Nephron (organoid): ENCODE measurements around the gene TAL2.

Source experiments
- H3K27ac Mint-ChIP-seq, 3 experiments: 2 replicates each; pipeline ENCODE4 v1.8.0; 2020; ENCODE audit warnings: mixed read lengths in 3 of 3, mild to moderate bottlenecking in 2 of 3, moderate library complexity in 1 of 3
- H3K27me3 Mint-ChIP-seq: 2 replicates; pipeline ENCODE4 v1.8.0; 2021; ENCODE audit warnings: low read depth, mild to moderate bottlenecking, moderate library complexity, mixed read lengths
- H3K36me3 Mint-ChIP-seq: 2 replicates; pipeline ENCODE4 v1.8.0; 2020; ENCODE audit warnings: low read depth, mixed read lengths
- H3K4me1 Mint-ChIP-seq: 2 replicates; pipeline ENCODE4 v1.8.0; 2020; ENCODE audit warnings: mixed read lengths
- H3K4me3 Mint-ChIP-seq, 3 experiments: 2 replicates each; pipeline ENCODE4 v1.8.0; 2020; ENCODE audit warnings: mild to moderate bottlenecking in 3 of 3, mixed read lengths in 3 of 3, moderate library complexity in 2 of 3
- H3K9me3 Mint-ChIP-seq: 2 replicates; pipeline ENCODE4 v1.8.0; 2020; ENCODE audit warnings: mixed read lengths
- CTCF ChIP-seq, 3 experiments: fragments of 200-600 bp; sonication (generic); IDR thresholded peaks; one replicate each; pipeline ENCODE4 v1.5.0; 2021; ENCODE audit warnings: antibody characterized with exemption in 3 of 3; ENCODE audit not compliant: unreplicated experiment in 3 of 3

Gene TAL2

DNA sequence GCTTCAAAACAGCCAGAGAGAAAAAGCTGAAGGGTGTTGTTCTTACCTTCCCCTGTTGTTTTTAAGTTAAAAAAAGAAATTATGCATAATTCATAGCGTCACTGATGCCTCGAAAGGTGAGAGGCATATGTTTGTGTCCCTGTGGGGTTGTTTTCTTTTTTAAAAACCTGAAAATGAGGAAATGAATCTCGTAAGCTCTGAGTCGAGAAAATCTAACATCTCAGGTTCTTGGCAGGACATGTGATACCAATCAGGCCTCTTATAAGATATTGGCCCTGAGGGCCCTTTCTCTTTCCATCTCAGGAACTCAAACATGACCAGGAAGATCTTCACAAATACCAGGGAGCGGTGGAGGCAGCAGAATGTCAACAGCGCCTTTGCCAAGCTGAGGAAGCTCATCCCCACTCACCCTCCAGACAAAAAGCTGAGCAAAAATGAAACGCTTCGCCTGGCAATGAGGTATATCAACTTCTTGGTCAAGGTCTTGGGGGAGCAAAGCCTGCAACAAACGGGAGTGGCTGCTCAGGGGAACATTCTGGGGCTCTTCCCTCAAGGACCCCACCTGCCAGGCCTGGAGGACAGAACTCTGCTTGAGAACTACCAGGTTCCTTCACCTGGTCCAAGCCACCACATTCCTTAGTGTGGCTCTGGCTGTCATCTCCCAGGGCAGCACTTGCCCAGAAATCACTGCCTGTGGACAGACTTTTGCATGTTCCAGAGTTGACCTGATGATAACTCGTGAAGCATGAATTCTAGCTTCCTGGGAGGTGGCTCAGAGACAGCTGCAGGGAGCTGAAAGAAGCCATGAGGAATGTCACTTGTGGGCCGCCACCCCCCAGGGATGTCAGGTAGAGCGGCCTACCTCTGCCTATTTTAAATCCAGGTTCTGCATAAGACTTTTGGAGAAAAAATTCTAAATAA, at the start of gene TAL2:
TSS of gene TAL2 (plus strand) at position 274 of the 921 bp plus-strand sequence. CDS start at position 314, 40 bp downstream.
- Mint-ChIP-seq H3K36me3 (no peaks in the 10 kb centered on the region), H3K27ac (no peak within 1 kb of the TSS), H3K4me1 (peaks cover 7% of the 10 kb centered on the region), H3K9me3 (no peaks in the 10 kb centered on the region), H3K27me3 (peaks cover 20% of the 10 kb centered on the region), H3K4me3 (no peak within 1 kb of the TSS)
- no peak for TF ChIP-seq CTCF (IDR thresholded peaks at IDR 0.05; ENCODE audit: unreplicated experiment in 3 of 3)

DNA sequence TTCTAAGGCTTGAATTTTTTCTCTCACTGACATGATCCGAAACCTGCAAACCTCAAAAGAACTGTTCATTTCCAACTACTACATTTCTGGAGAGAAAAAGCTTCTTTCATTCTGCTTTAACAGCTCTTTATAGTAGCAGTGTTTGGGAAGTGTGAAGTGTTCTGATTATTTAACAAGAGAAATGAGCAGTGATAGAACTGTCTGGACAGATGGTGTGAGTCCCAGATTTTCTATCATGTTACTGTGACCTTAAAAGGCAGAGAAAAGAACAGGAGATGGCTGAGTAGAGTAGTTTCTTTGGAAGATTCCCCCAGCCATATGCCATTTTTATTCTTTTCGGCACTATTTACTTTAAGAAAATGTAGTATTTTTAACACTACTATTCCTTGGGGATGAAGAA, 41.3 kb upstream of the TAL2 start:
- no peak overlapping the region for H3K4me3 Mint-ChIP-seq
- no peaks in the 10 kb centered on the region for H3K9me3 Mint-ChIP-seq
- H3K36me3 Mint-ChIP-seq = peaks cover 4% of the 10 kb centered on the region
- H3K4me1 Mint-ChIP-seq = no peaks in the 10 kb centered on the region
- H3K27me3 Mint-ChIP-seq = no peaks in the 10 kb centered on the region
- TF ChIP-seq CTCF (IDR thresholded peaks at IDR 0.05; ENCODE audit: unreplicated experiment in 3 of 3) = no peak
- H3K27ac Mint-ChIP-seq = no peak overlapping the region

GRCh38 chr9:105625088-105625487, 37.2 kb upstream of the TAL2 start:
- H3K27me3 Mint-ChIP-seq = no peaks in the 10 kb centered on the region

DNA sequence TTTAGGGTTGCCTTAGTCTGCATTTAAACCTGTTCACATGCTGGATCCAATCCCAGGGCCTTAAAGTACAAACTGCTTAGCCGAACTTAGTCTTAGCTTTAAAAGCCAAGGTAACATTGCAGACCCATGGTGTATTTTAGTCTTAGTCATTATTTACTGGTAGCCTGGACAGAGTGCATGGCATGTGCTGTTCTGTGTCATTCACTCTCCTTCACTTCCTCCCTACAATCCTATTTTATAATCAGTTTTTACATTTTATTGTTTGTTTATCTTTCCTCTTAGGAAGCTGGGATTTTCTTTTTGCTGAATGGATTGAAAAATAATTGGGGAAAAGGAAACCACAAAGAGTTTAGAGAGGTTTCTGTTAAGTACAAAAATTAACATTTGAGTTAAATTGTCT, 29.4 kb upstream of the TAL2 start:
- Mint-ChIP-seq H3K9me3 (no peaks in the 10 kb centered on the region), H3K36me3 (peaks cover 26% of the 10 kb centered on the region), H3K4me1 (peaks cover 10% of the 10 kb centered on the region), H3K4me3 (no peak overlapping the region), H3K27me3 (no peaks in the 10 kb centered on the region), H3K27ac (no peak overlapping the region)
- TF ChIP-seq CTCF (IDR thresholded peaks at IDR 0.05; ENCODE audit: unreplicated experiment in 3 of 3) = no peak

More at GRCh38 chr9:105625088-105625487, 37.2 kb upstream of the TAL2 start:
- peaks cover 18% of the 10 kb centered on the region for H3K36me3 Mint-ChIP-seq
- no peaks in the 10 kb centered on the region for H3K9me3 Mint-ChIP-seq
- H3K4me1 Mint-ChIP-seq = no peaks in the 10 kb centered on the region
- no peak for TF ChIP-seq CTCF (IDR thresholded peaks at IDR 0.05; ENCODE audit: unreplicated experiment in 3 of 3)
- H3K4me3 Mint-ChIP-seq = no peak overlapping the region
- H3K27ac Mint-ChIP-seq = no peak overlapping the region

DNA sequence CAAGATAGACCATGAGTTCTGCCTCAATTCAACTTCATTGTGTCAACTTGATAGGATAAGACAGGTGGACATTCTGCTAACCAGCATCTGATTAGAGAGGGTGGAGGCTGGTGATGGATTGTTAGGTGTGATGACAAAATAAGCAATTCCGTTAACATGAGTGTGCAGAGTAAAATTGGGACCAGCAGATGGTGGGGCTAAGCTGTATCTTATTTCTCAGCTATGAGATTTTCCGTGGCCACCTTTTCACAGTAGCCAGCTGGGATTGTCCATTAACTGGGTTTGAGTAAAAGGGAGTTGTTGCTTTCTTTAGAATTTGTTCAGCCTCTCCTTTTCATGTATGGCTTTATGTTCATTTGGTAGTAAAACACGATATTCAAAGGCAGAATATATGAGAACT, 28.8 kb upstream of the TAL2 start:
- Mint-ChIP-seq H3K9me3 (no peaks in the 10 kb centered on the region), H3K27ac (peak overlapping the region; percentile 10 to 71 (median 13)), H3K27me3 (no peaks in the 10 kb centered on the region), H3K4me3 (no peak overlapping the region), H3K36me3 (peaks cover 26% of the 10 kb centered on the region), H3K4me1 (peaks cover 10% of the 10 kb centered on the region)
- no peak for TF ChIP-seq CTCF (IDR thresholded peaks at IDR 0.05; ENCODE audit: unreplicated experiment in 3 of 3)

DNA sequence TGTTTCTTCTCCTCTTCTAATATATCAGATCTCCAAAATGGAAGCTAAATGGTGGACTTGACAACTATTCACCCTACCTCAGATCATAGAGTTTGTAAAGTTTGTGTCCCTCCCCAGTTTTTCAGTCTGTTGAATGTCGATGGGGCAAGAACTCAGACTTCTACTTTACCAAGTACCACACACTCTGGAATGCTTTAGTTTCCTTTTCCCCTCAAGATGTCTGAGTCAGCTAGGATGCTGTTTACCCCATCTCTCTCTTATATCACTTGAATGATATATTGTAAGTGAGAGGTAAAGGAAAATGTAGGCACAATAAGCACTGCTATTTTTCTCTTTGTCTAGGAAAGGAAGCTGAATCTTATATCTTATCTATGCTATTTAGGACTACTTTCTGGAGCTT, 25.9 kb upstream of the TAL2 start:
- Mint-ChIP-seq H3K36me3 (peaks cover 17% of the 10 kb centered on the region), H3K27me3 (no peaks in the 10 kb centered on the region), H3K9me3 (peaks cover 3% of the 10 kb centered on the region), H3K4me1 (peaks cover 10% of the 10 kb centered on the region), H3K27ac (no peak overlapping the region), H3K4me3 (no peak overlapping the region)
- no peak for TF ChIP-seq CTCF (IDR thresholded peaks at IDR 0.05; ENCODE audit: unreplicated experiment in 3 of 3)
